NCI-H1417 treated with DMSO at 0.1 percent for 48 hours (cell line): ENCODE measurements around the gene HSPG2.

ENCODE experiments used
- DNase-seq: peaks from one replicate; lab custom pipeline; 2025; lab: John Stamatoyannopoulos, UW

The HSPG2 gene

DNA sequence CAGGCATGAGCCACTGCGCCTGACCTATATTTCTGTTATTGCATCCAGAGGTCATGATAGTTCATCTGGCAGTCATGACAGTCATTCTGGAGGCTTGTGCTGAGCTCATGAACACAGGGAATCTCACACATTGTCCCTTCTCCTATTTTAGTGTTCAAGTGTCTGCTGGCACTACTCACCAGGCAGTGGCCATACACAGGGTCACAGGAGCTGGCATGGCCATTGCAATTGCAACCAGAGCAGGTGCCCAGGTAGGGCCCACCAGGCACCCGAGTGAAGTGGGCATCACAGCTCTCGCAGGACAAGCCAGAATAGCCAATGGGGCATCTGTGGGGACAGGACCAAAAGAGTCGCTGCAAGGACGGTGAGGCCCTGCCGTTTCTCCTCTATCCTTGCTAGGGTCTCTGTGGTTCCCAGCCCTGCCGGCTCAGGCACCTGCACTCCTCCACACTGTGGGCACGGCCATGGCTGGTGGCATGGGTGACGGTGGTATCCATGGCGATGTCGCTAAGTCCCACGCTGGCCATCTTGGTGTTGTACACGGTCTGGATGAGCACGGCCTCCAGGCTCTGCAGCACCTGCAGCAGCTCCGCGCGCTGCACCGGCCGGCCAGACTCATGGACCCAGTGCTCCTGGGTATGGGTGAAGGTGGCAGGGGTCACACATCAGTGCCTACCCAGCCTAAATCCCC is 57.0 kb downstream of the HSPG2 start:
- no peak for DNase-seq

DNA sequence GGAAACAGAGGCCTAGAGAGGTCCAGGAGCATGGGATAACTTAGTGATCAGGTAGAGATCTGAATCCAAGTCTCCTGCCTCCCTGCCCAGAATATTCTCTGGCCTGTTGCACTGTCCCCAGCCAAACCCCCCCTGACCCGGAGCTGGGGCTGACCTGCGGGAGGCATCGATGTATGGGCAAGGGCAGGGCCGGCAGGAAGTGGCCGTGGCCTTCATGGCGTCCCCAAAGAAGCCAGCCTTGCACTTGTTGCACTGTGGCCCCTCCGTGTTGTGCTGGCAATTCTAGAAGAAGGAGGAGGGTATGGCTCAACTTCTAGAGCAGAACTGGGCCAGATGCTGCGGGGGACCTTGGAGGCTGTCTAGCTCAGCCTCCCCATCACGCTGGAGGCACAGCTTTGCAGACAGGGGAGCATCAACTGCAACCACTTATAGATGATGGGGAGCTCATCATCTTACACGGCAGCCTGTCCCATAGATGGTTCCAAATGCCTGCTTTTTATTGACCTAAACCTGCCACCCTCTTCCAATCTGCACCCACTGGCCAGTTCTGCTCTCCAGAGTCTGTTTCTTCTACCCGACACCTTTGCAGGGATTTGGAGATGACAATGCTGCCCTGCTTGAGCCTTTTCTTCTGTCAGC is 58.2 kb downstream of the HSPG2 start:
- DNase-seq: no peak

DNA sequence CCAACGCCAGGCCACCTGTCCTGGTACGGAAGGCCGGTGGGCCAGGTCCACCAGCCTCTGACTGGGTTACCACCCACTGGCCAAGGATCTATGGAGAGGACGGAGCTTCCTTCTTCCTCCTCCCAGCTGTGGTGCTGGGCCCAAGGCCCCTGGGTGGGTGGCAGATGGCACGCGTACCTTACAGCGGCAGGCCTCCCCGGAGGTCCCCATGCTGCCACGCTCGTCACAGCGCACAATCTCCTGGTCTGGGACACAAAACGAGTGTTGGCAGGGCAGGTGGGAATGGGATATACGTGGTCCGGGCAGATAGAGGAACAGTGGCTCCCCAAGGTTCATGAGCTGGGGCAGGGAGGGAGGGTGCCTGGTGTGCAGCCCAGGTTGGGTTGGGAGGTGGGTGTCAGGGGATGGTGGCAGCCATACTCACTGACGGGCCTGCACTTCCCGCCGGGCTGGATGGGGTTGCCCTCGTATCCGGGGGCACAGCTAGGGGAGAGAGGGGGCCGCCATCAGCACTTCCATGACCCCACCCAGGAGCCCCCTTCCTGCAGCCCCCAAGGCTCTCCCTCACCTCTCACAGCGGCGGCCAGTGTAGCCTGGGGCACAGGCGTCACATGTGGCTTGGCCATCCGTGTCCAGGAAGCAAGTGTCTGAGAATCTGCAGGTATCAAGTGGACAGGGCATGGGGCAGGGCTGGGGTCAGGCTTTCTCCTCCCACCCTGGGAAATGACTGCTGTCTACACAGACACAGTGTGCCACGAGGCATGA is 58.9 kb downstream of the HSPG2 start:
- no peak for DNase-seq

DNA sequence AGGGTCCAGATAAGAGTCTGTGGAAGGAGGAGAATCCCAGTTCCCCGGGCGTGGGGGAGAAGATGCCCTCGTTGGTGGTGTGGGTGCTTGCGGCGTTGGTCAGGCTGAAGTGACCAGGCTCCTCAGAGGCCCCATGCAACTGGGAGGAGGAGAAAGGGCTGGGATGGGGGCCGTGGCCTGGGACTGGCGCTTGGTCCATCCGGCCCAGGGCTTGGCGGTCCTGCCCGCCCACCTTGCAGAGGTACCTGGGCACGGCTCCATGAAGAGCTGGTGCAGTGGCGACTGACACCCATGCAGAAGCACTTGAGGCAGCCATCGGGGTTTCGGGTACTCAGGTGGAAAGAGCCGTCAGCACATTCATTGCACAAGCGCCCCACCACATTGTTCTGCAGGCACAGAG is 60.8 kb downstream of the HSPG2 start:
- DNase-seq: no peak

GRCh38 chr1:21875621-21876063 is 61.5 kb downstream of the HSPG2 start:
- DNase-seq: no peak

DNA sequence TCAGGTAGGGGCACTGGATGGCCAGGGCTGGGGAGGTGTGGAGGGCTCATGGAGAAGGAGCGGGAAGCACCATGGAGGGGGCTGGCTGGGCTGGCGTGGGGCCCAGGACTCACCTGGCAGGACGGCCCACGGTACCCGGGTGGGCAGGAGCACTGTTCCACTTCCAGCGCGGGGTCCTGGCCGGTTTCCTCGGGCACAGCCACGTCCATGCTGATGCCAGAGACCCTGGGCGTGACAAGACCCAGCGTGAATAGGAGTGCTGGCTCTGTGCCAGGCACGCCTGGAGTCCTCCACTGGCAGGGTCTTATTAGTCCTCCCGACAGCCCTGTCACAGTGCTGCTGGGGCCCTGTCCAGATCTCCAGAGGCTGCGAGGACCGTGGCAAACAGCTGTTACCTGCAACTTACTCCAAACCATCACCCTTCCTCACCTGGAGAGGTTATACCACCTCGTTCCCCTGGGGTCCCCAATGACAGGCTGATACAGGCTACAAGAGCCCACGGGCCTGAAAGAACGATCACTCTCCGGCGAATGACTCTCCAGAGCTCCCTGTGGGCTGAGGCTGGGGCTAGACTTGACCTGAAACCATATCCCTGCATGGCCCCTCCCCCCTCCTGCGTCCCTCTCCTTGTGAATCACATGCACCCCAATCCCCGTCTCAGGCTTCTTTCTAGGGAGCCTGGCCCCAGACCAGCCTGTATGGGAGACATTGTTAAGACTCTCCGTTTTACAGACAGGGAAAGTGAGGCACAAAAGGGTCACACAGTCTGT is 62.1 kb downstream of the HSPG2 start:
- no peak for DNase-seq

DNA sequence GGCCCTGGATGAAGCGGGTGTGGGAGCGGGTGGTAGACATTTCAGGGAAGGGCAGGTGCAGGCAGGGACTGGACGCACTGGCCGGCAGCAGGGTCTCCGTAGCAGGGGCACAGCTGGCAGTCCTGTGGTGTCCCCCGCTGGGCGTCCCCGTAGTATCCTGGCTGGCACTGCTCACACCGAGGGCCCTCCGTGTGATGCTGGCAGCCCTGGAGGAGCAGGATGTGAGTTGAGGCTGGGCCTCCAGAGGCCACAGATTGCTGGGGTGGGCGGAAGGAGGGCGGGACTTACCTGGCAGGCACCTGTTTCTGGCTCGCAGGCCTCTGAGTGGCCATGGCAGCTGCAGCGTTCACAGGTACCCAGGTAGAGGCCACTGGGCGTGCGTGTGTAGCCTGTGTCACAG is 62.8 kb downstream of the HSPG2 start:
- no peak for DNase-seq

- no peak for DNase-seq
Measured at GRCh38 chr1:21873761-21874160, 63.3 kb downstream of the HSPG2 start.

DNA sequence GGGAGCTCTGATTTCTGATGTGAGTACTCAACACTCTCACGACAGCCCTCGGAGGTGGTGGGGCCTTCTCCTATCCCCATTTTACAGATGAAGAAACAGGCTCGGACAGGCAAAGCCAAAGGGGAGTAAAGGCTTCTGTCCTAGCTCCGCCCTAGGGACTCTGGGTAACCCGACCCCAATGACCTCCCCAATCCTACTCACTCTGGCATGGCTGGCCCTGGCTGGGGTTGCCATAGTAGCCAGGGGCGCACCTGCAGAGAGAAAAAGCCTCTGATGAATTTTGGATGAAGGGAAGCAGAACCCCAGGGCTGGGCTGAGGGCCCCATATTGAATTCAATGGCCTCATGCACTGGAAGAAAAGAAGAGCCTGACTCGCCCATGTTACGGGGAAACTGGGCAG is 63.9 kb downstream of the HSPG2 start:
- no peak for DNase-seq

DNA sequence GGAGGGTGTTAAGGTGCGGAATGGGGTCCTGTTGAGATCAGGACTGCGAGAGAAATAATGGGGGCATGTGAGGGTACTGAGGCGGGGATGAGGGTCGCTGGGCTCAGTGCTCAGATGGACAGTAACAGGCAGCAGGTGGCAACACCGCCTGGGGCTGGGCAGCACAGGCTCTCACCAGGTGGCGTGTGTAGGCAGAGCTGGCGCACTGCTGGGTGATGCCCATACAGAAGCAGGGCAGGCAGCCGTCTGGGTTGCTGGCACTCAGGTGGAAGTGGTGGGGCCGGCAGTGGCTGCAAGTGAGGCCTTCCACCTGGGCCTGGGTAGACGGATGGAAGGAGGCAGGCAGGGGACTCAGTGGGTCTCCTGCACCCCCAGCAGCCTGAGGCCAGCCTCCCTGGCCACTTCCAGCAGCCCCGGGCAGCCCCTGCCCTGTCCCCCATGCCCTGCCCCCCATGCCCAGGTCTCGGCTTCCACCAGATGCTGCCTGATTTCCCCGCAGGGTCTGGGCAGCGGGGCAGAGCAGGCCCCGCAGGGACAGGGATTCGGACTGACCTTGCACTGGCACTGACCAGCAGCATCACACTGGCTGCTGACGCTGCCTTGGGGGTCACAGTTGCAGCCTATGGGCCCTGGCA is 64.5 kb downstream of the HSPG2 start:
- no peak for DNase-seq

DNA sequence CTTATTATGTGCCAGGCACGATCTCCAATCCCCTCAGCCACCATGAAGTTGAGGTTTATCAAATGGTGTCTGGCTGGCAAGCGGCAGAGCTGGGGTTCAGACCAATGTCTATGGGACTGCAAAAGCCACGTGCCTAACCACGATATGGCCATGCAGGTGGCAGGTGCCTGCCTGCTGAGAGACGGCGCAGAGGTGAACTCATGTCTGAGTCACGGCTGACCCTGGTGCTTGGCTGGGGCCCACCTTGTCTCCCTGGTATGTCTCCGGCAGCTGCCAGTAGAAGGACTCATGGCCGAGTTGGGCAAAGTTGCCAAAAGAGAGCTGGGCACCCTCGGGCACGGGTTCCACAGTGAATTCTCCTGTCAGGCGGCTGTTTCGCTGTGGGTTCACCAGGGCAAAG is 65.2 kb downstream of the HSPG2 start:
- DNase-seq: no peak

GRCh38 chr1:21870611-21871010 is 66.5 kb downstream of the HSPG2 start:
- DNase-seq: no peak

DNA sequence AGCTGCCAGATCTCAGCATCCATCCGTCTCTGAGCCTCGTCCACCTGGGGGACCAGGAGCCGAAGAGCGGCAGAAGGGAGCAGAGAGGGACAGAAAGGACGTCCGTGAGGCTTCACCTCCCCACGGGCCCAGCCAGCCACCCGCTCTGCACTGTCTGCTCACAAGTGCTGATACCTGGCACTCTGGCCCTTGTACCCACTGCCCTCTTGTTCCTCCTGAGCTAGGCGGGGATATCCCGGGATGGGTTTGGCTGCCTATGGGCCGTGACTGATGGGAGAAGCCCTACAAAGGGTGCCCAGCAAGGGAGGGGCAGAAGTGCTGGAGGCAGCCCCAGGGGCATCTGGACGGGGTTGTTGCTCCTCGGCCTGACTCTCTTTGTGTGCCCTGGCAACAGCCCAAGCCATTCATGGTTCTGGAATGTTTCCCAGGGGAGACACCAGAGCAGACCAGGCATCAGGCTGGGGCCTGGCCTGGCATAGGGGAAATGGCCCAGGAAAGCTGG is 67.4 kb downstream of the HSPG2 start:
- no peak for DNase-seq

- DNase-seq: no peak
Measured at GRCh38 chr1:21868941-21869454, 68.1 kb downstream of the HSPG2 start.

- no peak for DNase-seq
Measured at GRCh38 chr1:21868482-21868881, 68.6 kb downstream of the HSPG2 start.

DNA sequence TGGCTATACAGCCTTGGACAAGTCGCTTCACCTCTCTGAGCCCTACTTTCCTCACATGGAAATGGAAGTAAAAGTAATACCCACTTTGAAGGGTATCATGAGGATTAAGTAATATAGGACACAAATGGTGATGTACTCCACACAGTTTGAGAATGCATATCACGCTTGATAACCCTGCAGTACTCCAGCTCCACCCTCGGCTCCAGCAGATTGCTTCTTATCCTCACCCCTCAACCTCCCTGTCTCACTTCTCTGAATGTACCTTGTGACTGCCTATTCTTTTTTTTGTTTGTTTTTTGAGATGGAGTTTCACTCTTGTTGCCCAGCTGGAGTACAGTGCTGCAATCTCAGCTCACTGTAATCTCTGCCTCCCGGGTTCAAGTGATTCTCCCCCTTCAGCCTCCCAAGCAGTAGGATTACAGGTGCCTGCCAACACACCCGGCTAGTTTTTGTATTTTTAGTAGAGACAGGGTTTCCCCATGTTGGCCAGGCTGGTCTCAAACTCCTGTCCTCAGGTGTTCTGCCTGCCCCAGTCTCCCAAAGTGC is 69.6 kb downstream of the HSPG2 start:
- no peak for DNase-seq

- DNase-seq: no peak
Measured at GRCh38 chr1:21866707-21867043, 70.4 kb downstream of the HSPG2 start.

- DNase-seq: no peak
Measured at GRCh38 chr1:21865943-21866706, 71.0 kb downstream of the HSPG2 start.

GRCh38 chr1:21865609-21865942 is 71.5 kb downstream of the HSPG2 start:
- no peak for DNase-seq

DNA sequence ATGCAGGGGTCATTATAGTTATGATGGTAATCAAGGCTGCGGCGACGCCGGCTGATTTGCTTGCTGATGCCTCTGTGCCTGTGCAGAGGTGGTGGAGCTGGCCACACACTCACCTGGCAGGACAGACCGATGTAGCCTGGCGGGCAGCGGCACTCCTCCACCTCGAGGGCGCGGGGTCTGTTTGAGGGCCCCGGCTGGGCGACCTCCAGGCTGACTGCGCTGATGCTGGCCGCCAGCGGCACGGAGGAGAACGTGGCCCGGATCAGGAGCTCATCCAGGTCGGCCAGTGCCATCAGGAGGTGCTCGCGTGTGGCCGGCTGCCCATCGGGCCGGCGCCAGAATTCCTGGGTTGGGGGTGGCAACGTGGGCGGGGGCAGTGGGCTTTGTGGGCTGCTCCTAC is 72.4 kb downstream of the HSPG2 start:
- no peak for DNase-seq

GRCh38 chr1:21863981-21864380 is 73.1 kb downstream of the HSPG2 start:
- DNase-seq: no peak
